HG03175 (cell line): ENCODE results near the gene SNAP23.
A peak's percentile ranks its signal among the peaks of the same experiment; 100 is the strongest.

Experiments
- ATAC-seq: cut with Tn5 transposase; IDR thresholded peaks from one replicate; pipeline ENCODE4 v1.9.1; 2021; ENCODE audit warnings: mild to moderate bottlenecking, moderate library complexity; ENCODE audit not compliant: unreplicated experiment

The SNAP23 gene

GRCh38 chr15:42495361-42496212 is at the start of gene SNAP23:
TSS of gene SNAP23 (plus strand) at chr15:42495634. CDS start at chr15:42511847, 16,213 bp downstream.
- peak; percentile 87 for ATAC-seq

- ATAC-seq: no peak
Observed at GRCh38 chr15:42447599-42447998, 47.8 kb upstream of the SNAP23 start.

GRCh38 chr15:42448281-42448680 is 47.2 kb upstream of the SNAP23 start:
- ATAC-seq: no peak

GRCh38 chr15:42449770-42450424 is 45.5 kb upstream of the SNAP23 start:
- ATAC-seq: no peak

- no peak for ATAC-seq
Observed at GRCh38 chr15:42450425-42450790, 45.0 kb upstream of the SNAP23 start.

GRCh38 chr15:42453826-42454225 is 41.6 kb upstream of the SNAP23 start:
- no peak for ATAC-seq

- no peak for ATAC-seq
Observed at GRCh38 chr15:42456531-42456930, 38.9 kb upstream of the SNAP23 start.

- no peak for ATAC-seq
Observed at GRCh38 chr15:42456971-42457370, 38.5 kb upstream of the SNAP23 start.

GRCh38 chr15:42457445-42458442 is 37.7 kb upstream of the SNAP23 start:
- ATAC-seq: no peak

- ATAC-seq: no peak
Observed at GRCh38 chr15:42461261-42461660, 34.2 kb upstream of the SNAP23 start.

- no peak for ATAC-seq
Observed at GRCh38 chr15:42465520-42466259, 29.7 kb upstream of the SNAP23 start.

- no peak for ATAC-seq
Observed at GRCh38 chr15:42471002-42471401, 24.4 kb upstream of the SNAP23 start.

GRCh38 chr15:42474827-42475226 is 20.6 kb upstream of the SNAP23 start:
- no peak for ATAC-seq

- ATAC-seq: no peak
Observed at GRCh38 chr15:42482701-42483100, 12.7 kb upstream of the SNAP23 start.

GRCh38 chr15:42483677-42484076 is 11.8 kb upstream of the SNAP23 start:
- ATAC-seq: no peak

- ATAC-seq: no peak
Observed at GRCh38 chr15:42490291-42490670, 5.2 kb upstream of the SNAP23 start.

GRCh38 chr15:42490671-42491538 is 4.5 kb upstream of the SNAP23 start, which contains the start of gene ZNF106:
TSS of gene ZNF106 (minus strand) at chr15:42491141. CDS start at chr15:42472289, 18,852 bp downstream.
- no peak for ATAC-seq

- ATAC-seq: no peak
Observed at GRCh38 chr15:42491539-42492225, 3.8 kb upstream of the SNAP23 start.

- ATAC-seq: no peak
Observed at GRCh38 chr15:42493679-42494078, 1.8 kb upstream of the SNAP23 start.
